Stimulated activated naive B cell treated with anti-CD40 and anti-IgM and Interleukin-4, amounts not matched to agents 10 μg/mL and 1 μg/mL and 100 μg/mL, for 72 hours (primary cell): Measurements from ENCODE around the gene EIF2AK3.
"Not testable (repeated sequence)": the region's sequence is repeated elsewhere in the genome, so short reads cannot be mapped to it uniquely, and the experiment has no call there.

ENCODE experiments used
- ATAC-seq, 2 donors: fragments of 150-1000 bp; cut with Tn5 transposase; replicated peaks; 2 replicates each; pipeline ENCODE4 v1.10.0; 2021; ENCODE audit warnings: moderate library complexity in 1 of 2
- DNase-seq: peaks from one replicate; pipeline ENCODE4 v3.0.0; 2021
- H3K27ac Mint-ChIP-seq: one replicate; pipeline ENCODE4 v1.8.0; 2022; ENCODE audit warnings: mild to moderate bottlenecking, mixed read lengths
- H3K27me3 Mint-ChIP-seq, 2 donors: one replicate each; pipeline ENCODE4 v1.8.0; 2022; ENCODE audit warnings: mixed read lengths in 2 of 2
- H3K36me3 Mint-ChIP-seq, 2 donors: one replicate each; pipeline ENCODE4 v1.8.0; 2022; ENCODE audit warnings: mixed read lengths in 2 of 2, mild to moderate bottlenecking in 1 of 2
- H3K4me1 Mint-ChIP-seq, 2 donors: one replicate each; pipeline ENCODE4 v1.8.0; 2022; ENCODE audit warnings: mixed read lengths in 2 of 2, mild to moderate bottlenecking in 1 of 2
- H3K4me3 Mint-ChIP-seq, 2 donors: one replicate each; pipeline ENCODE4 v1.8.0; 2022; ENCODE audit warnings: mild to moderate bottlenecking in 2 of 2, mixed read lengths in 2 of 2, moderate library complexity in 1 of 2
- H3K9me3 Mint-ChIP-seq, 2 donors: one replicate each; pipeline ENCODE4 v1.8.0; 2022; ENCODE audit warnings: mixed read lengths in 2 of 2, mild to moderate bottlenecking in 1 of 2

The EIF2AK3 gene

GRCh38 chr2:88651646-88652045, 24.4 kb upstream of the EIF2AK3 start:
- no peaks in the 10 kb centered on the region for H3K36me3 Mint-ChIP-seq
- DNase-seq: no peak
- H3K9me3 Mint-ChIP-seq: no peaks in the 10 kb centered on the region
- H3K27ac Mint-ChIP-seq: no peak overlapping the region
- ATAC-seq: no peak
- no peak overlapping the region for H3K4me3 Mint-ChIP-seq
- peaks cover 3 to 10% of the 10 kb centered on the region in 2 donors for H3K4me1 Mint-ChIP-seq
- H3K27me3 Mint-ChIP-seq: no peaks in the 10 kb centered on the region

- not testable (repeated sequence) for ATAC-seq, H3K36me3 Mint-ChIP-seq, H3K27me3 Mint-ChIP-seq, H3K9me3 Mint-ChIP-seq, H3K27ac Mint-ChIP-seq, H3K4me1 Mint-ChIP-seq, DNase-seq, H3K4me3 Mint-ChIP-seq
Observed at GRCh38 chr2:88645291-88645882, 18.1 kb upstream of the EIF2AK3 start.

- Mint-ChIP-seq H3K36me3 (peaks cover 0 to 3% of the 10 kb centered on the region in 2 donors), H3K4me1 (peaks cover 4 to 12% of the 10 kb centered on the region in 2 donors), H3K27me3 (peaks cover 0 to 3% of the 10 kb centered on the region in 2 donors), H3K27ac (no peak overlapping the region), H3K4me3 (no peak overlapping the region), H3K9me3 (peaks cover 8 to 9% of the 10 kb centered on the region in 2 donors)
- DNase-seq (no peak), ATAC-seq (no peak)
Observed at GRCh38 chr2:88642278-88642677, 15.0 kb upstream of the EIF2AK3 start.

GRCh38 chr2:88641330-88641729, 14.1 kb upstream of the EIF2AK3 start:
- Mint-ChIP-seq H3K36me3 (peaks cover 0 to 3% of the 10 kb centered on the region in 2 donors), H3K4me1 (peaks cover 4 to 11% of the 10 kb centered on the region in 2 donors), H3K4me3 (no peak overlapping the region), H3K9me3 (peaks cover 8 to 9% of the 10 kb centered on the region in 2 donors), H3K27ac (no peak overlapping the region), H3K27me3 (peaks cover 0 to 3% of the 10 kb centered on the region in 2 donors)
- DNase-seq (no peak), ATAC-seq (no peak)

DNA sequence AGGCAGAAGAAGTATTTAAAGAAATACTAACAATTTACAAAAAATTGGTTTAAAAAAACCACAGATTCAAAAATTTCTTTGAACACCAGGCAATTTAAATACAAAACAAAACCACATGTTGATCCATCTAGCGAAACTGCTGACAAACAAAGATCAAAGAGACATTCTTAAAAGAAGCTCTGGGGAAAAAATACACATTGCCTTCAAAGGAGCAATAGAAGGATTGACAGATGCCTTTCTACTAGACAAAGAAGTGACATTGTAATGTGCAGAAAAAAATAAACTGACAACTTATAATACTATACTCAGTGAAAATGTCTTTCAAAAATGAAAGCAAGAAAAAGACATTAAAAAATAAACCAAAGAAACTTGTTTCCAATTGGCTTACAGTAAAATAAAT, 12.6 kb upstream of the EIF2AK3 start:
- Mint-ChIP-seq H3K36me3 (peaks cover 0 to 3% of the 10 kb centered on the region in 2 donors), H3K27me3 (peaks cover 0 to 3% of the 10 kb centered on the region in 2 donors), H3K27ac (no peak overlapping the region), H3K4me1 (peaks cover 4 to 7% of the 10 kb centered on the region in 2 donors), H3K9me3 (peaks cover 8 to 9% of the 10 kb centered on the region in 2 donors), H3K4me3 (no peak overlapping the region)
- ATAC-seq (no peak), DNase-seq (no peak)

- DNase-seq (no peak), ATAC-seq (peak in 1 of 2 donors; percentile 50)
- peaks cover 8 to 9% of the 10 kb centered on the region in 2 donors for H3K9me3 Mint-ChIP-seq
- no peak overlapping the region for H3K27ac Mint-ChIP-seq
- peaks cover 0 to 3% of the 10 kb centered on the region in 2 donors for H3K27me3 Mint-ChIP-seq
- no peak overlapping the region for H3K4me3 Mint-ChIP-seq
- H3K36me3 Mint-ChIP-seq: peaks cover 0 to 3% of the 10 kb centered on the region in 2 donors
- H3K4me1 Mint-ChIP-seq: peaks cover 4 to 7% of the 10 kb centered on the region in 2 donors
Observed at GRCh38 chr2:88638743-88639142, 11.5 kb upstream of the EIF2AK3 start.

DNA sequence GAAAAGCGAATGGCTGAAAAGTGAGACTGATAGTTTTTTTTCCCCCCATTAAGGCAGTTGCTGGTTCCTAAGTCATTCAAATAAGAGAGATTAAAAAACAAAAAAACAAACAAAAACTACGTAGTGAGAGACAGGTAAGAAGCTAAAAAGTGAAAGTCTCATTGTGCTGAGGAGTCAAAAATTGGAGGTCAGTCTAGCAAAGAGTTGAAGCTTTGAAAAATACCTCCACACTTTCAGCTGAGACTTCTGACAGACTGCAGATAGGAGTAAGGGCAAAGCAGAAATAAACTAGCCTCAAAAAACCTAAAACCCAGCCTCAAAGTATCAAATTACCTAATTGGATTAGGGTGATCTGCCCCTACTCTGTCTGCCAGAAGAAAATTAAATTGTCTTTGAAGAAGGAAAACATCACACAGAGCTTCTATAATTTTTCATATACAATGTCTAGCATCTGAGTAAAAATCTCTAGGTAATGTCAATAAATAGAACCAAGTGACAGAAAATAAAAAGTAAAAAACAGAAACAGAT, 10.9 kb upstream of the EIF2AK3 start:
- H3K27ac Mint-ChIP-seq: no peak overlapping the region
- ATAC-seq (no peak), DNase-seq (no peak)
- peaks cover 4 to 7% of the 10 kb centered on the region in 2 donors for H3K4me1 Mint-ChIP-seq
- H3K4me3 Mint-ChIP-seq: no peak overlapping the region
- peaks cover 8 to 9% of the 10 kb centered on the region in 2 donors for H3K9me3 Mint-ChIP-seq
- H3K27me3 Mint-ChIP-seq: peaks cover 0 to 3% of the 10 kb centered on the region in 2 donors
- H3K36me3 Mint-ChIP-seq: peaks cover 0 to 3% of the 10 kb centered on the region in 2 donors

- DNase-seq: no peak
- H3K4me3 Mint-ChIP-seq: no peak overlapping the region
- H3K36me3 Mint-ChIP-seq: peaks cover 0 to 3% of the 10 kb centered on the region in 2 donors
- H3K27ac Mint-ChIP-seq: no peak overlapping the region
- no peak for ATAC-seq
- H3K4me1 Mint-ChIP-seq: peaks cover 4 to 7% of the 10 kb centered on the region in 2 donors
- peaks cover 8 to 9% of the 10 kb centered on the region in 2 donors for H3K9me3 Mint-ChIP-seq
- H3K27me3 Mint-ChIP-seq: peaks cover 0 to 3% of the 10 kb centered on the region in 2 donors
Observed at GRCh38 chr2:88637464-88637863, 10.2 kb upstream of the EIF2AK3 start.

DNA sequence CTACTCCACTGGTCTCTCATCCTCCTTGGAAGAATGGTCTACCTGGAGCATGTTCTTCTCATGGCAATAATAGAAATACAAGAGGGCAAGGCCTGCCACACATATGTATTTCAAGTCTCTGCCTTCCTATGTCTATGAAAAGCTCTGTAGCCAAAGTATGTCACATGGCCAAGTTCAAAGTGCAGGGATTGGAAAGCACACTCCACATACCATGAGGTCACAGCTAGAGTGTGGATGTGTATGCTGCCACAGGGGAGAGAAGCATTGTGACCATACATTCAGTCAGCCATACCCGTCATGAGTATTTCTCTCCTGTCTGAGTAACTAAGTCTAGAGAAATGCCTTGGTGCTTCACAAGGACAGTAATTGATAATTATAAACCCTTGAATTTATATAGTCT, 8.8 kb upstream of the EIF2AK3 start:
- Mint-ChIP-seq H3K36me3 (peaks cover 0 to 3% of the 10 kb centered on the region in 2 donors), H3K27ac (no peak overlapping the region), H3K9me3 (peaks cover 8 to 9% of the 10 kb centered on the region in 2 donors), H3K27me3 (peaks cover 0 to 3% of the 10 kb centered on the region in 2 donors), H3K4me1 (peaks cover 4 to 7% of the 10 kb centered on the region in 2 donors), H3K4me3 (no peak overlapping the region)
- ATAC-seq (no peak), DNase-seq (no peak)

- H3K36me3 Mint-ChIP-seq: peaks cover 0 to 3% of the 10 kb centered on the region in 2 donors
- H3K4me1 Mint-ChIP-seq: peaks cover 0 to 8% of the 10 kb centered on the region in 2 donors
- H3K27me3 Mint-ChIP-seq: no peaks in the 10 kb centered on the region
- no peaks in the 10 kb centered on the region for H3K9me3 Mint-ChIP-seq
- H3K27ac Mint-ChIP-seq: no peak overlapping the region
- DNase-seq (no peak), ATAC-seq (no peak)
- H3K4me3 Mint-ChIP-seq: no peak overlapping the region
Observed at GRCh38 chr2:88632569-88632968, 5.3 kb upstream of the EIF2AK3 start.

GRCh38 chr2:88628571-88628939, 1.3 kb upstream of the EIF2AK3 start:
- no peak overlapping the region for H3K27ac Mint-ChIP-seq
- no peaks in the 10 kb centered on the region for H3K27me3 Mint-ChIP-seq
- H3K4me3 Mint-ChIP-seq: peak overlapping the region in 1 of 2 donors; percentile 69
- peaks cover 0 to 5% of the 10 kb centered on the region in 2 donors for H3K36me3 Mint-ChIP-seq
- H3K4me1 Mint-ChIP-seq: peaks cover 4 to 8% of the 10 kb centered on the region in 2 donors
- no peak for ATAC-seq
- no peak for DNase-seq
- H3K9me3 Mint-ChIP-seq: no peaks in the 10 kb centered on the region

- no peak overlapping the region for H3K27ac Mint-ChIP-seq
- no peaks in the 10 kb centered on the region for H3K9me3 Mint-ChIP-seq
- DNase-seq: peak; percentile 86
- H3K4me3 Mint-ChIP-seq: no peak overlapping the region
- H3K27me3 Mint-ChIP-seq: no peaks in the 10 kb centered on the region
- H3K36me3 Mint-ChIP-seq: peaks cover 0 to 5% of the 10 kb centered on the region in 2 donors
- ATAC-seq: peak; percentile 61 to 62
- H3K4me1 Mint-ChIP-seq: peaks cover 4 to 8% of the 10 kb centered on the region in 2 donors
Observed at GRCh38 chr2:88627856-88628570, 749 bp upstream of the EIF2AK3 start.

DNA sequence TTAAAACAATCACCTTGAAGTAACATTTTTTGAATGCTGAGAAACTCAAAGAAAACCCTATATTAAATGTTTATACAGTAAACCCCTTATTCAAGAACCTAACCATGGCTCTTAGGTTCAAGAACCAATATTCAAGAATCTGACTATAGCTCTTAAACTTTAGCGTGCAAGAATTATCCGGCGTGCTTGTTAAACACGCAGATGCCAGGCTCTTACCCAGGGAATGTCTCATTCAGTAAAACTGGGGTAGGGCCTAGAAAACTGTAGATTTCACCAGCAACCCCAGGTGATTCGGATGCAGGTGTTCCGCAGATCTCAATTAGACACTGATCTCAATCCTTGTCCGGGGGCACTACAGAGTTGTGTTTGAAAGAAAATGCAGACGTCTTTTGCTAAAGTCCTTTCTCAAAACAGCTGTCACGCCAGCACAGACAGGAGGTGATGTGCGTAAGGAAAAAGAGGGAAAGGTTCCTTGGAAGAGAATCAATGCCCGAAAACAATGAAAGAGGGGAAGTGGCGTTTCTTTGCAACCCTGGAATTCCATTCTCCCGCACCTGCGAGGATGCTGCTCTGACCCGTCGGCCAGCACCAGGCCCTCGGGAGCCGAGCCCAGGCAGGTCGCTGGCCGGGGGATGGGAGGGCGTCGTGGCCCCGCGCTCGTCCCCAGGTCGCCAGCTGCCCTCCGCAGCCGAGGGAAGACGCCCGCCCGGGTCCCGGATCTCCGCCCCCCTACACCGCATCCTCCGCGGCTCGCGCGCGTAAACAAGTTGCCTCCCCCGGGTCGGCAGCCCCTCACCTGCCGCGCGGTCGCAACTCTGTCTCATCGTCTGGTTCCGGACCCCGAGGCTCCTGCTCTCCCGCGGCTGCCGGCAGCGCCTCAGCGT, 851 bp downstream of the EIF2AK3 start:
- ATAC-seq (peak; percentile 2 to 3), DNase-seq (peak; percentile 31)
- Mint-ChIP-seq H3K9me3 (no peaks in the 10 kb centered on the region), H3K4me3 (no peak overlapping the region), H3K4me1 (peaks cover 4 to 11% of the 10 kb centered on the region in 2 donors), H3K27me3 (no peaks in the 10 kb centered on the region), H3K36me3 (peaks cover 0 to 5% of the 10 kb centered on the region in 2 donors), H3K27ac (peak overlapping the region; percentile 90)

DNA sequence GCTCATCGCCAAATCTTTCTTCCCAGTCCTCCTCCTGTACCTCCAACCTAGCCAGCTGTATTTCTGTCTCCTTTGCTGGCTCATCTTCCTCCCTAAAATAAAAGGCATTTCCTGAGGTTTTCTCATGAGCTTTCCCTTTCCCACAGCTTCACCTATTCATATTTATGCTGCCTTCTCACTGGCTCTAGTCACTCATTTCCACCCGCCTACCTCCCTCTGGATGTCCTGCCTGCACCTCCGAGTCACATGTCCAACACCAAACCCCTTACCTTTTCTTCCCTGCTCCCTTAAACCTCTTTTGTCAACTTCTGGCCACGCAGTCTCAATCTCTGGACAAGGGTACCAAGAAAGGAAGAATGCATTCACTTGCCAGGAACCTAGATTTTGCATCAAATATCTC, 2.8 kb downstream of the EIF2AK3 start:
- Mint-ChIP-seq H3K4me3 (no peak overlapping the region), H3K27me3 (no peaks in the 10 kb centered on the region), H3K36me3 (peaks cover 4 to 9% of the 10 kb centered on the region in 2 donors), H3K9me3 (no peaks in the 10 kb centered on the region), H3K4me1 (peaks cover 18 to 19% of the 10 kb centered on the region in 2 donors), H3K27ac (no peak overlapping the region)
- ATAC-seq: no peak
- DNase-seq: no peak
